RWPE1 (cell line): Measurements from ENCODE around the gene AJAP1.
"Not testable (repeated sequence)": the region's sequence is repeated elsewhere in the genome, so short reads cannot be mapped to it uniquely, and the experiment has no call there.

Source experiments
- CTCF ChIA-PET: fragments of 350-600 bp; sonication (Branson Sonifier 250); formaldehyde crosslinking; extraction: SDS; loops from one replicate; lab custom pipeline; 2021; lab: Yijun Ruan, JAX
- POLR2A ChIA-PET: fragments of 400-600 bp; formaldehyde crosslinking; extraction: SDS; loops from one replicate; lab custom pipeline; 2020; ENCODE audit warnings: antibody characterized with exemption; ENCODE audit not compliant: low non-redundant PET; lab: Yijun Ruan, JAX
- DNase-seq: peaks from one replicate; pipeline ENCODE4 v3.0.0; 2012; ENCODE audit warnings: low spot score
- H3K27ac ChIP-seq: fragments of 450-650 bp; 2 replicates; pipeline ENCODE4 v1.5.1; 2017
- TF ChIP-seq, protein P1 (sequence below): fragments of 450-650 bp; conservative IDR thresholded peaks from 2 replicates; pipeline ENCODE4 v1.5.1; 2017; ENCODE audit warnings: low read depth, mild to moderate bottlenecking

Gene AJAP1

DNA sequence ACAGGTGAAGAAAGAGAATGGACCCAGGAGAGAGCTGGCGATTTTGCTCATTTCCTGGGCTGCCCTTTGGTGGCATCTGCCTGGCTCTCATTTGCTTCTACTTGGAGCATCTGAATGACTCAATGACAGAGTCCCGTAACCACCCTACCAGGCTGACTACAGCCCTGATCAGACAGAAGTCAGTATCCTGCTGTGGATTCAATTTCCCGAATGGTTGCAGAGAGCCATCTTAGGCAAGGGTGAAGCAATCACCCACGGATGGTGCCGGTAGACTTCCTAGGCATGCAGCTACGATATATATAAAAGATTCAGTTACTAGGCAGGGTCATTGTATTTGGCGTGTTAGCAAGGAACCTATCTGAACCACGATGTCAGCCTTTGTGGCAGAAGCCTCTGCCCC is 10.2 kb downstream of the AJAP1 start:
- H3K27ac ChIP-seq: no peak overlapping the region
- TF ChIP-seq, protein P1, sequence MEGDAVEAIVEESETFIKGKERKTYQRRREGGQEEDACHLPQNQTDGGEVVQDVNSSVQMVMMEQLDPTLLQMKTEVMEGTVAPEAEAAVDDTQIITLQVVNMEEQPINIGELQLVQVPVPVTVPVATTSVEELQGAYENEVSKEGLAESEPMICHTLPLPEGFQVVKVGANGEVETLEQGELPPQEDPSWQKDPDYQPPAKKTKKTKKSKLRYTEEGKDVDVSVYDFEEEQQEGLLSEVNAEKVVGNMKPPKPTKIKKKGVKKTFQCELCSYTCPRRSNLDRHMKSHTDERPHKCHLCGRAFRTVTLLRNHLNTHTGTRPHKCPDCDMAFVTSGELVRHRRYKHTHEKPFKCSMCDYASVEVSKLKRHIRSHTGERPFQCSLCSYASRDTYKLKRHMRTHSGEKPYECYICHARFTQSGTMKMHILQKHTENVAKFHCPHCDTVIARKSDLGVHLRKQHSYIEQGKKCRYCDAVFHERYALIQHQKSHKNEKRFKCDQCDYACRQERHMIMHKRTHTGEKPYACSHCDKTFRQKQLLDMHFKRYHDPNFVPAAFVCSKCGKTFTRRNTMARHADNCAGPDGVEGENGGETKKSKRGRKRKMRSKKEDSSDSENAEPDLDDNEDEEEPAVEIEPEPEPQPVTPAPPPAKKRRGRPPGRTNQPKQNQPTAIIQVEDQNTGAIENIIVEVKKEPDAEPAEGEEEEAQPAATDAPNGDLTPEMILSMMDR: no peak
- no peak for DNase-seq
- ChIA-PET POLR2A (no interaction called here), CTCF (interaction anchor here (0.6 to 2.0 kb wide), 2 partner anchors 8 to 562 kb away, joined by 3 to 18 read pairs; no protein-coding TSS in a partner anchor)

DNA sequence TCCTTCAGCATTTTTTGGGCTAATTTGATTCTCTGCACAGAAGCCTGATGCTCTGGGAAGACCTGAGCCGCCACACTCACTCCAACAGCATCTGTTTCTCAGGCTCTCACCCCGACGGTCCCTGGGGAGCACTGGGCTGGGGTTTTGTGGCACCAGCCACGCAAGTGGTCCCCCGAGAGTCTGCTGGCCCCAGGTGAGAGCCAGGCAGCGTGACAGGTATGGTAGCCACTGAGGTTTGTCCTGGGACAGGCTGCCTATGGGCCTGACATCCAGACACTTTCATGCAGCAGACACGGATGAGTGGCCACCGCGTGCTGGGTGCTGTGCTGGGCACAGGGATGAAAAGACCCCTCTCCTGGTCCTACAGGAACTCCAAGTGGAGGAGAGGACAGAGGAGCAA is 11.0 kb downstream of the AJAP1 start:
- CTCF ChIA-PET: interaction anchor here (0.8 to 2.0 kb wide), 2 partner anchors 9 to 844 kb away, joined by 4 to 18 read pairs; no protein-coding TSS in a partner anchor
- no peak for DNase-seq
- H3K27ac ChIP-seq: no peak overlapping the region
- POLR2A ChIA-PET: no interaction called here
- TF ChIP-seq, protein P1: no peak

DNA sequence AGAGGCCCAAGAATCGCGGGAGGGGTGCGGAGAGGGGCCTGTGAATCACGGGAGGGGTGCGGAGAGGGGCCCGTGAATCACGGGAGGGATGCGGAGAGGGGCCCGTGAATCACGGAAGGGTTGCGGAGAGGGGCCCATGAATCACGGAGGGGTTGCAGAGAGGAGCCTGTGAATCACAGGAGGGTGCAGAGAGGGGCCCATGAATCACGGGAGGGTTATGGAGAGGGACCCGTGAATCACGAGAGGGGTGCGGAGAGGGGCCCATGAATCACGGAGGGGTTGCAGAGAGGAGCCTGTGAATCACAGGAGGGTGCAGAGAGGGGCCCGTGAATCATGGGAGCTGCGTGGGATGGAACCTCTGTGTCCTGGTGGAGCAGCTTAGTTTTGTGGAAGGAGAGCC is 12.3 kb downstream of the AJAP1 start:
- CTCF ChIA-PET: interaction anchor here (0.6 kb wide), 1 partner anchor 848 kb away, joined by 3 read pairs; no protein-coding TSS in a partner anchor
- POLR2A ChIA-PET, H3K27ac ChIP-seq: not testable (repeated sequence)
- DNase-seq: peak; percentile 69

DNA sequence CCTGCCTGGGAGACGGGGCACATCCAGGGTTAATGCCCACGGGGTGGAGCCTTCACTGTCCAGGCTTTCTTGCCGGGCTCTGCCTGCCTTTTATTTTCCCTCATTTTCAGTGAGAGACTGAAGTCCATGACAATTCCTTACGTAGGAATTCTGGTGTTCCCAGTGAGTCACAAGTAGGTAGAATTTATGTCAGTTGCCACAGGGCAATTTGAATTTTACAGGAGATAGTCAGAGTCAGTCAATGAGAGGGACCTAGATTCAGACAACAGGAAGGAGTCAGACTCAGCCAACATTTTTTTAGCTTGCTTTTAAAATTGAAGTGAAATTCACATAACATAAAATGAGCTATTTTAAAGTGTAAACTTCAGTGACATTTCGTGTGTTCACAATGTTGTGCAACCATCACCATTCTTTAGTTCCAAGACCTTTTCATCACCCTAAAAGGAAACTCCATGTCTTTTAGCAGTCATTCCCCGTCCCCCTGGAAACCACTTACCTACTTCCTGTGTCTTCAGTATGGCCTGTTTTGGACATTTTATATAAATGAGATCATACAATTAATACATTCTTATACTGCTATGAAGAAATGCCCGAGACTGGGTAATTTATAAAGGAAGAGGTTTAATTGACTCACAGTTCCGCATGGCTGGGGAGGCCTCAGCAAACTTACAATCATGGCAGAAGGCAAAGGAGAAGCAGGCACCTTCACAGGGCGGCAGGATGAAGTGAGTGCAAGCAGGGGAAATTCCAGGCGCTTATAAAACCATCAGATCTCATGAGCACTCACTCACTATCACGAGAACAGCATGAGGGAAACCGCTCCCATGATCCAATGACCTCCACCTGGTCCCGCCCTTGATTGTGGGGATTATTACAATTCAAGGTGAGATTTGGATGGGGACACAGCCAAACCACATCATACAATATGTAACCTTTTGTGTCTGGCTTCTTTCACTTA is 14.6 kb downstream of the AJAP1 start:
- peak; percentile 73 for DNase-seq
- ChIA-PET POLR2A (no interaction called here), CTCF (interaction anchor here (0.6 to 1.3 kb wide), 3 partner anchors 13 to 1366 kb away, joined by 3 to 4 read pairs (median 3); no protein-coding TSS in a partner anchor)
- TF ChIP-seq, protein P1: no peak
- H3K27ac ChIP-seq: peak overlapping the region; percentile 77

DNA sequence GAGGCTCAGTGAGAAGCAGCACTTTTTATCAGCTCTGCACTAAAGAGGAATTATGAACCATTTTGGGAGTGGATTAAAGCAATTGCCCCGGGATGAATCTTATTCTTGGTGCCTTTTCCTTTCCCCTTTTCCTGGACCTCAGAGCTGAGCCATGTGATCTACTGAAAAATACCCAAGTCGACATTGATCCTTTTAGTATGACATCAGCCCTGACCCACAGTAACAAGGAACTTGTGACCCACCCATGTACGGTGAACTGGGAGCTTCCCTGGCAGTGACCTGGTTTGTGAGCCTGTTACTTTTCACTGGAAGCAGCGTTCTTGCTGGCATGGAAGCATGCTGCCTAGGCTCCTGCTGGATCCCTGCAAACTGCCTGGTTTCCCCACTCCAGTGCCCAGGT is 15.9 kb downstream of the AJAP1 start:
- TF ChIP-seq, protein P1: no peak
- no peak for DNase-seq
- POLR2A ChIA-PET: no interaction called here
- H3K27ac ChIP-seq: peak overlapping the region; percentile 74; the same call in 1 of the 2 replicates
- CTCF ChIA-PET: interaction anchor here (0.6 kb wide), 1 partner anchor 493 kb away, joined by 3 read pairs; no protein-coding TSS in a partner anchor

DNA sequence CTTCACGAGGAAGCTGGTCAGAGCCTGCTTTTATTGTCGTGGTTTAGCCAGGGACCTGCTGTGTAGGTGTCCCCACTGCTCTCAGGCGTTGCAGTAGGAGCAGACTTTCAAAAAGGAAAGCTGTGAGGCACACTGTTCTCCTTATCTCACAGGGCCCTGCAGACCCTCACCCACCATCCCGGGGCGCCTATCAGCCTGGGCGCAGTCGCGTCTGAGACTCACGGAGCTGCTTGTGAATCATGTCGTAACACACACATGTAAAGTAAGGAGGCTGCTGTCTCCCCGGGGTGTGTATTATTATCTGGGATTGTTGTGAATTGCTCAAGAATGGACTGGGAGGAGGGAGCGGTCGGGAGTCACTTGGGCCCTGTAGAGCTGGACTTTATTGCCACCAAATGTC is 17.4 kb downstream of the AJAP1 start:
- no peak overlapping the region for H3K27ac ChIP-seq
- TF ChIP-seq, protein P1: no peak
- POLR2A ChIA-PET: no interaction called here
- CTCF ChIA-PET: interaction anchor here (0.6 kb wide), 1 partner anchor 78 kb away, joined by 3 read pairs; no protein-coding TSS in a partner anchor
- no peak for DNase-seq
